Measurements from ENCODE around the gene PLEKHA7.

PLEKHA7 gene

GRCh38 chr11:16790486-16791190 is 223.6 kb downstream of the PLEKHA7 start:
- Mint-ChIP-seq H3K27me3 (no peaks in the 10 kb centered on the region), H3K4me3 (no peak overlapping the region), H3K27ac (peak overlapping the region; percentile 99)

GRCh38 chr11:16789560-16790485 is 224.4 kb downstream of the PLEKHA7 start:
- Mint-ChIP-seq H3K9me3 (no peaks in the 10 kb centered on the region), H3K4me1 (ENCODE audit: low read depth) (peaks cover 76% of the 10 kb centered on the region), H3K27me3 (no peaks in the 10 kb centered on the region), H3K27ac (peak overlapping the region; percentile 99), H3K36me3 (ENCODE audit: low read depth) (peaks cover 13% of the 10 kb centered on the region), H3K4me3 (no peak overlapping the region)
- intact Hi-C loops (cut with micrococcal nuclease) = loop anchor here (2.0 to 5.0 kb wide), 2 partner anchors 25 to 287 kb away; partner anchors contain the start of gene RPS13

More at GRCh38 chr11:16790486-16791190, 223.6 kb downstream of the PLEKHA7 start:
- intact Hi-C loops (cut with micrococcal nuclease) = loop anchor here (2.0 to 5.0 kb wide), 2 partner anchors 24 to 287 kb away; partner anchors contain the start of gene RPS13
- H3K9me3 Mint-ChIP-seq = no peaks in the 10 kb centered on the region
- peaks cover 78% of the 10 kb centered on the region for H3K4me1 Mint-ChIP-seq (ENCODE audit: low read depth)
- peaks cover 13% of the 10 kb centered on the region for H3K36me3 Mint-ChIP-seq (ENCODE audit: low read depth)

GRCh38 chr11:16789063-16789420 is 225.2 kb downstream of the PLEKHA7 start:
- peak overlapping the region; percentile 99 for H3K27ac Mint-ChIP-seq
- intact Hi-C loops (cut with micrococcal nuclease) = no loop called here

GRCh38 chr11:16788141-16789062 is 225.8 kb downstream of the PLEKHA7 start:
- Mint-ChIP-seq H3K4me3 (no peak overlapping the region), H3K9me3 (no peaks in the 10 kb centered on the region)
- intact Hi-C loops (cut with micrococcal nuclease) = no loop called here

More at GRCh38 chr11:16789063-16789420, 225.2 kb downstream of the PLEKHA7 start:
- H3K4me3 Mint-ChIP-seq = no peak overlapping the region
- peaks cover 76% of the 10 kb centered on the region for H3K4me1 Mint-ChIP-seq (ENCODE audit: low read depth)
- peaks cover 13% of the 10 kb centered on the region for H3K36me3 Mint-ChIP-seq (ENCODE audit: low read depth)
- H3K27me3 Mint-ChIP-seq = no peaks in the 10 kb centered on the region
- no peaks in the 10 kb centered on the region for H3K9me3 Mint-ChIP-seq

GRCh38 chr11:16787035-16787742 is 227.0 kb downstream of the PLEKHA7 start:
- H3K4me1 Mint-ChIP-seq (ENCODE audit: low read depth) = peaks cover 68% of the 10 kb centered on the region
- H3K36me3 Mint-ChIP-seq (ENCODE audit: low read depth) = peaks cover 13% of the 10 kb centered on the region
- H3K9me3 Mint-ChIP-seq = no peaks in the 10 kb centered on the region
- H3K4me3 Mint-ChIP-seq = no peak overlapping the region
- intact Hi-C loops (cut with micrococcal nuclease) = no loop called here
- peak overlapping the region; percentile 30 for H3K27ac Mint-ChIP-seq
- H3K27me3 Mint-ChIP-seq = no peaks in the 10 kb centered on the region

More at GRCh38 chr11:16788141-16789062, 225.8 kb downstream of the PLEKHA7 start:
- Mint-ChIP-seq H3K27me3 (no peaks in the 10 kb centered on the region), H3K4me1 (ENCODE audit: low read depth) (peaks cover 76% of the 10 kb centered on the region), H3K27ac (peak overlapping the region; percentile 99), H3K36me3 (ENCODE audit: low read depth) (peaks cover 13% of the 10 kb centered on the region)

GRCh38 chr11:16786131-16786530 is 228.1 kb downstream of the PLEKHA7 start:
- Mint-ChIP-seq H3K4me3 (no peak overlapping the region), H3K4me1 (ENCODE audit: low read depth) (peaks cover 58% of the 10 kb centered on the region), H3K36me3 (ENCODE audit: low read depth) (peaks cover 13% of the 10 kb centered on the region), H3K9me3 (no peaks in the 10 kb centered on the region), H3K27ac (no peak overlapping the region), H3K27me3 (no peaks in the 10 kb centered on the region)
- intact Hi-C loops (cut with micrococcal nuclease) = no loop called here

GRCh38 chr11:16785520-16786128 is 228.6 kb downstream of the PLEKHA7 start:
- H3K4me3 Mint-ChIP-seq = no peak overlapping the region
- no peaks in the 10 kb centered on the region for H3K27me3 Mint-ChIP-seq
- H3K4me1 Mint-ChIP-seq (ENCODE audit: low read depth) = peaks cover 54% of the 10 kb centered on the region
- H3K27ac Mint-ChIP-seq = no peak overlapping the region
- intact Hi-C loops (cut with micrococcal nuclease) = loop anchor here (1.0 kb wide), 2 partner anchors 98 to 278 kb away; no protein-coding TSS in a partner anchor
- H3K36me3 Mint-ChIP-seq (ENCODE audit: low read depth) = peaks cover 13% of the 10 kb centered on the region
- no peaks in the 10 kb centered on the region for H3K9me3 Mint-ChIP-seq

GRCh38 chr11:16784666-16785065 is 229.5 kb downstream of the PLEKHA7 start:
- peaks cover 8% of the 10 kb centered on the region for H3K36me3 Mint-ChIP-seq (ENCODE audit: low read depth)
- H3K27me3 Mint-ChIP-seq = no peaks in the 10 kb centered on the region
- peaks cover 54% of the 10 kb centered on the region for H3K4me1 Mint-ChIP-seq (ENCODE audit: low read depth)
- no peaks in the 10 kb centered on the region for H3K9me3 Mint-ChIP-seq
- intact Hi-C loops (cut with micrococcal nuclease) = loop anchor here (1.0 kb wide), 2 partner anchors 99 to 279 kb away; no protein-coding TSS in a partner anchor
- no peak overlapping the region for H3K27ac Mint-ChIP-seq
- no peak overlapping the region for H3K4me3 Mint-ChIP-seq

- H3K27me3 Mint-ChIP-seq = no peaks in the 10 kb centered on the region
- peaks cover 3% of the 10 kb centered on the region for H3K36me3 Mint-ChIP-seq (ENCODE audit: low read depth)
- H3K9me3 Mint-ChIP-seq = no peaks in the 10 kb centered on the region
- intact Hi-C loops (cut with micrococcal nuclease) = no loop called here
- H3K4me1 Mint-ChIP-seq (ENCODE audit: low read depth) = peaks cover 54% of the 10 kb centered on the region
- H3K27ac Mint-ChIP-seq = no peak overlapping the region
- H3K4me3 Mint-ChIP-seq = no peak overlapping the region
These were observed 230.1 kb downstream of the PLEKHA7 start for GRCh38 chr11:16784097-16784496.

- intact Hi-C loops (cut with micrococcal nuclease) = no loop called here
- H3K27me3 Mint-ChIP-seq = no peaks in the 10 kb centered on the region
- peaks cover 52% of the 10 kb centered on the region for H3K4me1 Mint-ChIP-seq (ENCODE audit: low read depth)
- H3K36me3 Mint-ChIP-seq (ENCODE audit: low read depth) = no peaks in the 10 kb centered on the region
- H3K4me3 Mint-ChIP-seq = no peak overlapping the region
- no peaks in the 10 kb centered on the region for H3K9me3 Mint-ChIP-seq
- no peak overlapping the region for H3K27ac Mint-ChIP-seq
These were observed 230.9 kb downstream of the PLEKHA7 start for GRCh38 chr11:16783321-16783801.

GRCh38 chr11:16781936-16782919 is 232.0 kb downstream of the PLEKHA7 start:
- Mint-ChIP-seq H3K4me3 (no peak overlapping the region), H3K27me3 (no peaks in the 10 kb centered on the region), H3K9me3 (no peaks in the 10 kb centered on the region), H3K27ac (no peak overlapping the region), H3K4me1 (ENCODE audit: low read depth) (peaks cover 48% of the 10 kb centered on the region), H3K36me3 (ENCODE audit: low read depth) (no peaks in the 10 kb centered on the region)
- intact Hi-C loops (cut with micrococcal nuclease) = no loop called here
